ENCODE measurements around the gene CORIN. TPM values are rescaled to one million over a fixed set of nuclear protein-coding genes. Genes with fewer than 3 reads are reported as not detected.

CORIN gene
- total and polyA plus RNA-seq, 10 of the 15 experiments (the other 5 are each of a cell fraction or from before 2014, with no cell fraction given) = 0.02 to 0.45 (median 0.09) TPM; not detected in 3

DNA sequence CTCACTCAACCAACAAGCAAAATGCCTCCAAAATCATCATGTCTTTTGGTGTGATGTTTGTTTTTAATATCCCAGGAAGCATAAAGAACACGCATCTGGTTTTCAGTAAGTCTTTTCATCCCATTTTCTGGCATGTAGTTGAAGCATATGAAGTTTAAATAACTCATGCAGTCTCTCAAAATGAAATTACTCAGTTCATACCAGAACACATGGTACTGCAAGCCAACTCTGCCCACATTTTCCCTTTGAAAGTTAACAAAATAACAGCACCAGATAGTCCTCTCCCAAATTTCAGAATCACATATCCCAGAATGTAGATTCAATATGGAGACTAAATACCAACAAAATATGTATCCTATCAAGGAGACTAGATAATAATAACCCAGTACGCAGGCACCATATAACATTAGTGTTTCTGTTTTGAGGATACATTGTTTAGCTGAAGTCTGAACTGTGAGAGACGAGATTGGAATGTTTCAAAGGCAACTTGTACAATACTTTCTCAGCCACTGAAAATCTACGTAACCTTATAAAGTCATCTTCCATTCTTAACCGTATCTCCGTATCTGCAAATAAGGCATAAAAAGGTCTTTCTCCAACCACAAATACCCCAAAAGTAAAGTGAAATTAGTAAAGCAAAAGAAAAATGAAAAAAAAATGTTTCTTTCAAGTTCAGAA is 23.1 kb downstream of the CORIN start (continued):
- TF ChIP-seq, protein P1, sequence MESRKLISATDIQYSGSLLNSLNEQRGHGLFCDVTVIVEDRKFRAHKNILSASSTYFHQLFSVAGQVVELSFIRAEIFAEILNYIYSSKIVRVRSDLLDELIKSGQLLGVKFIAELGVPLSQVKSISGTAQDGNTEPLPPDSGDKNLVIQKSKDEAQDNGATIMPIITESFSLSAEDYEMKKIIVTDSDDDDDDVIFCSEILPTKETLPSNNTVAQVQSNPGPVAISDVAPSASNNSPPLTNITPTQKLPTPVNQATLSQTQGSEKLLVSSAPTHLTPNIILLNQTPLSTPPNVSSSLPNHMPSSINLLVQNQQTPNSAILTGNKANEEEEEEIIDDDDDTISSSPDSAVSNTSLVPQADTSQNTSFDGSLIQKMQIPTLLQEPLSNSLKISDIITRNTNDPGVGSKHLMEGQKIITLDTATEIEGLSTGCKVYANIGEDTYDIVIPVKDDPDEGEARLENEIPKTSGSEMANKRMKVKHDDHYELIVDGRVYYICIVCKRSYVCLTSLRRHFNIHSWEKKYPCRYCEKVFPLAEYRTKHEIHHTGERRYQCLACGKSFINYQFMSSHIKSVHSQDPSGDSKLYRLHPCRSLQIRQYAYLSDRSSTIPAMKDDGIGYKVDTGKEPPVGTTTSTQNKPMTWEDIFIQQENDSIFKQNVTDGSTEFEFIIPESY (IDR thresholded peaks at IDR 0.05) = no peak
- no peak for TF ChIP-seq CHD4 (IDR thresholded peaks at IDR 0.05)

DNA sequence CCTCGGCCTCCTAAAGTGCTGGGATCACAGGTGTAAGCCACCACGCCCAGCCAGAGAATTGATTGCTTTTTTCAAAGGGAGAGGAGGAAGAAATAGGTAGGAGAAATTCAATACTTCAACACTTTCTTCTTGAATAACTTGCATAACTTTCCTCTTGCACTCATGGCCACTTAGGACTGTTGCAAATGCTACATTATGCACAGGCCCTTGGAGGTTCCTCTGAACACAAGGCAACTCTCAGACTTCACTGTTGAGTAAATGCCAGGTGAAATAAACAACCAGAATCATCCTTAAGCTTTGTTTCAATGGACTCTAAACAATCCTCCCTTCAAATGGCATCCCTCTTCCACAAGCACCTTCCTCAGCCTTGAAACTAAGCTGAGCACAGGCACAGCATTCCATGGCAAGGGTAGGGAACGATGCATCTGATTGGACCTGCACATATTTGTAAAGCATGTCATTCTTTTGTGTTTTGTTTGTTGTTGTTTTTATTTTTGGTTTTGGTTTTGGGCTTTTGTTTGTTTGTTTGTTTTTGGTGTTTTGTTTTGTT is 28.1 kb downstream of the CORIN start:
- in situ Hi-C loops (cut with MboI) = no loop called here
- Histone ChIP-seq H3K27ac (ENCODE audit: control insufficient read depth, insufficient read depth) (no peak overlapping the region), H3K9me3 (replicated peaks; ENCODE audit: control insufficient read depth, insufficient read depth, low read length) (no peaks in the 10 kb centered on the region), H3K79me2 (ENCODE audit: control insufficient read depth, insufficient read depth, low read length) (no peaks in the 10 kb centered on the region), H3K4me3 (no peak overlapping the region), H3K27me3 (replicated peaks in 1 of 2; ENCODE audit: control insufficient read depth in 2 of 2, insufficient read depth in 2 of 2, low read length in 1 of 2) (no peaks in the 10 kb centered on the region; a peak in 2 of 4 replicates), H3K4me2 (ENCODE audit: control insufficient read depth, insufficient read depth) (no peak overlapping the region), H3K9ac (ENCODE audit: control insufficient read depth, insufficient read depth, low read length) (no peak overlapping the region), H3K36me3 (ENCODE audit: control insufficient read depth in 2 of 2, insufficient read depth in 2 of 2, low read length in 1 of 2) (no peaks in the 10 kb centered on the region), H3K4me1 (ENCODE audit: control insufficient read depth, insufficient read depth, low read length) (no peaks in the 10 kb centered on the region), H4K20me1 (ENCODE audit: control insufficient read depth, insufficient read depth) (no peaks in the 10 kb centered on the region), H2AFZ (ENCODE audit: control insufficient read depth, low read depth, low read length) (no peak overlapping the region)
- ChIA-PET CTCF (no interaction called here), SMC1A (ENCODE audit: uncharacterized antibody, unreplicated experiment) (no interaction called here), POLR2A (no interaction called here), RAD21 (ENCODE audit: unreplicated experiment) (no interaction called here)
- intact Hi-C loops (cut with micrococcal nuclease; ENCODE audit: unreplicated experiment) = no loop called here
- no TSS peak for BruUV-seq (replicated peaks)
- WGBS (ENCODE audit: insufficient coverage, insufficient replicate concordance, low lambda C conversion rate, missing lambda C conversion rate) = 18% methylated on average over 3 of the region's 3 CpGs
- FAIRE-seq (no peak), DNase-seq (ENCODE audit: low read depth, low spot score) (no peak), ATAC-seq (no peak)
- TF ChIP-seq NKRF (conservative IDR thresholded peaks at IDR 0.05) = no peak
- no peak for TF ChIP-seq SMAD1 (IDR thresholded peaks at IDR 0.05; ENCODE audit: low read depth, partially characterized antibody)
- TF ChIP-seq, protein P2, sequence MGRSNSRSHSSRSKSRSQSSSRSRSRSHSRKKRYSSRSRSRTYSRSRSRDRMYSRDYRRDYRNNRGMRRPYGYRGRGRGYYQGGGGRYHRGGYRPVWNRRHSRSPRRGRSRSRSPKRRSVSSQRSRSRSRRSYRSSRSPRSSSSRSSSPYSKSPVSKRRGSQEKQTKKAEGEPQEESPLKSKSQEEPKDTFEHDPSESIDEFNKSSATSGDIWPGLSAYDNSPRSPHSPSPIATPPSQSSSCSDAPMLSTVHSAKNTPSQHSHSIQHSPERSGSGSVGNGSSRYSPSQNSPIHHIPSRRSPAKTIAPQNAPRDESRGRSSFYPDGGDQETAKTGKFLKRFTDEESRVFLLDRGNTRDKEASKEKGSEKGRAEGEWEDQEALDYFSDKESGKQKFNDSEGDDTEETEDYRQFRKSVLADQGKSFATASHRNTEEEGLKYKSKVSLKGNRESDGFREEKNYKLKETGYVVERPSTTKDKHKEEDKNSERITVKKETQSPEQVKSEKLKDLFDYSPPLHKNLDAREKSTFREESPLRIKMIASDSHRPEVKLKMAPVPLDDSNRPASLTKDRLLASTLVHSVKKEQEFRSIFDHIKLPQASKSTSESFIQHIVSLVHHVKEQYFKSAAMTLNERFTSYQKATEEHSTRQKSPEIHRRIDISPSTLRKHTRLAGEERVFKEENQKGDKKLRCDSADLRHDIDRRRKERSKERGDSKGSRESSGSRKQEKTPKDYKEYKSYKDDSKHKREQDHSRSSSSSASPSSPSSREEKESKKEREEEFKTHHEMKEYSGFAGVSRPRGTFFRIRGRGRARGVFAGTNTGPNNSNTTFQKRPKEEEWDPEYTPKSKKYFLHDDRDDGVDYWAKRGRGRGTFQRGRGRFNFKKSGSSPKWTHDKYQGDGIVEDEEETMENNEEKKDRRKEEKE (IDR thresholded peaks at IDR 0.05) = no peak
- TF ChIP-seq, protein P3, sequence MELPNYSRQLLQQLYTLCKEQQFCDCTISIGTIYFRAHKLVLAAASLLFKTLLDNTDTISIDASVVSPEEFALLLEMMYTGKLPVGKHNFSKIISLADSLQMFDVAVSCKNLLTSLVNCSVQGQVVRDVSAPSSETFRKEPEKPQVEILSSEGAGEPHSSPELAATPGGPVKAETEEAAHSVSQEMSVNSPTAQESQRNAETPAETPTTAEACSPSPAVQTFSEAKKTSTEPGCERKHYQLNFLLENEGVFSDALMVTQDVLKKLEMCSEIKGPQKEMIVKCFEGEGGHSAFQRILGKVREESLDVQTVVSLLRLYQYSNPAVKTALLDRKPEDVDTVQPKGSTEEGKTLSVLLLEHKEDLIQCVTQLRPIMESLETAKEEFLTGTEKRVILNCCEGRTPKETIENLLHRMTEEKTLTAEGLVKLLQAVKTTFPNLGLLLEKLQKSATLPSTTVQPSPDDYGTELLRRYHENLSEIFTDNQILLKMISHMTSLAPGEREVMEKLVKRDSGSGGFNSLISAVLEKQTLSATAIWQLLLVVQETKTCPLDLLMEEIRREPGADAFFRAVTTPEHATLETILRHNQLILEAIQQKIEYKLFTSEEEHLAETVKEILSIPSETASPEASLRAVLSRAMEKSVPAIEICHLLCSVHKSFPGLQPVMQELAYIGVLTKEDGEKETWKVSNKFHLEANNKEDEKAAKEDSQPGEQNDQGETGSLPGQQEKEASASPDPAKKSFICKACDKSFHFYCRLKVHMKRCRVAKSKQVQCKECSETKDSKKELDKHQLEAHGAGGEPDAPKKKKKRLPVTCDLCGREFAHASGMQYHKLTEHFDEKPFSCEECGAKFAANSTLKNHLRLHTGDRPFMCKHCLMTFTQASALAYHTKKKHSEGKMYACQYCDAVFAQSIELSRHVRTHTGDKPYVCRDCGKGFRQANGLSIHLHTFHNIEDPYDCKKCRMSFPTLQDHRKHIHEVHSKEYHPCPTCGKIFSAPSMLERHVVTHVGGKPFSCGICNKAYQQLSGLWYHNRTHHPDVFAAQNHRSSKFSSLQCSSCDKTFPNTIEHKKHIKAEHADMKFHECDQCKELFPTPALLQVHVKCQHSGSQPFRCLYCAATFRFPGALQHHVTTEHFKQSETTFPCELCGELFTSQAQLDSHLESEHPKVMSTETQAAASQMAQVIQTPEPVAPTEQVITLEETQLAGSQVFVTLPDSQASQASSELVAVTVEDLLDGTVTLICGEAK (IDR thresholded peaks at IDR 0.05; ENCODE audit: borderline replicate concordance) = no peak
- TF ChIP-seq RAD21 (IDR thresholded peaks at IDR 0.05; ENCODE audit: insufficient read depth, low read depth, low read length) = no peak
- TF ChIP-seq POLR2AphosphoS5 (IDR thresholded peaks at IDR 0.05; ENCODE audit: low read length) = no peak

Data from GM12878 (cell line).